CD4-positive, alpha-beta T cell treated with Interleukin-2 at 100 ng/mL for 4 hours (primary cell): Measurements from ENCODE around the gene LSM10.

Experiments
- DNase-seq: peaks from one replicate; pipeline ENCODE4 v3.0.0-alpha.2; 2020; ENCODE audit warnings: low spot score

Gene LSM10

DNA sequence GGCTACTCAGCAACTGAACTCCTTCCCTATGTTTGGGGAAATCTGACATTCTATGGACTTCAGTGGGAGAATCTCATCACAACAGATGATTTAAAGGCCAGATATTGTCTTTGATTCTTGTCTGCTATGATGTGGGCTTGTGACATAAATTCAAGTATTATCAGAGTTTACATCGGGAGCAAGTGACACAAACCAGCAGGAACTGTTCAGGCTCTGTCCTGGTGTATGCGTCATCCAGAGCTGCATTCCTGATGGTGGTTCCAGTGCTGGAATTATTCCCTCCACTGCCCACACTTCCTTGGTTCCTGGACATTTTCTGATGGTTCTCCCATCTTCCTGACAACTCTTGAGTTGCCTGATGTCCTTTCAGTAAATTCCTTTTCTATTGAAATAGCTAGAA is 10.8 kb upstream of the LSM10 start:
- DNase-seq = no peak

DNA sequence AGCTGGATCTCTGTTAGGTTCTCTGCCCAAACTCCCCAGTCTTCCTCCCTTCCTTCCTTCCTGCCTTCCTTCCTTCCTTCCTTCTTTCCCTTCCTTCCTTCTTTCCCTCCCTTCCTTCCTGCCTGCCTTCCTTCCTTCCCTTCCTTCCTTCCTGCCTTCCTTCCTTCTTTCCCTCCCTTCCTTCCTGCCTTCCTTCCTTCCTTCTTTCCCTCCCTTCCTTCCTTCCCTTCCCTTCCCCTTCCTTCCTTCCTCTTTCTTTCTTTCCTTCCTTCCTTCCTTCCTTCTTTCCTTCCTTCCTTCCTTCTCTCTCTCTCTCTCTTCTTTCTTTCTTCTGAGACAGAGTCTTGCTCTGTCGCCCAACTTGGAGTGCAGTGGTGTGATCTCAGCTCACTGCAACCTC is 8.7 kb upstream of the LSM10 start:
- no peak for DNase-seq

DNA sequence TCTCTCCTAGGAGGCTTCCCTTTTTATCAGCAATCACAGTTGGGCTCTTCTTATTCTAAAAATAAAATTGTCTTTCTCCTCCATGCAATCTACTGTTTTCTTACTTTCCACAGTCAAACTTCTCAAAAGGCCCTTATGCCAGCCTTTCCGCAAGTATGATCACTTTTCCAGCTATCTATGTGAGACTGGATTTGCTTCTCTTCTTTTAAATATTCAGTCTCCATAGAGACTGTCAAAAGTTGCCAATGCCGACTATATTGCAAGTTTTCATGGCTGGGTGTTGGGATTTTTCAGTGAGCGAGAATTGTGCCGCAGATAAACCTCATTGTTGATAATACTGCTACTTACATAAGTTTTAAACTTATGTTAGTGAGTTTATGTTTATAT is 4.8 kb upstream of the LSM10 start:
- DNase-seq = no peak

DNA sequence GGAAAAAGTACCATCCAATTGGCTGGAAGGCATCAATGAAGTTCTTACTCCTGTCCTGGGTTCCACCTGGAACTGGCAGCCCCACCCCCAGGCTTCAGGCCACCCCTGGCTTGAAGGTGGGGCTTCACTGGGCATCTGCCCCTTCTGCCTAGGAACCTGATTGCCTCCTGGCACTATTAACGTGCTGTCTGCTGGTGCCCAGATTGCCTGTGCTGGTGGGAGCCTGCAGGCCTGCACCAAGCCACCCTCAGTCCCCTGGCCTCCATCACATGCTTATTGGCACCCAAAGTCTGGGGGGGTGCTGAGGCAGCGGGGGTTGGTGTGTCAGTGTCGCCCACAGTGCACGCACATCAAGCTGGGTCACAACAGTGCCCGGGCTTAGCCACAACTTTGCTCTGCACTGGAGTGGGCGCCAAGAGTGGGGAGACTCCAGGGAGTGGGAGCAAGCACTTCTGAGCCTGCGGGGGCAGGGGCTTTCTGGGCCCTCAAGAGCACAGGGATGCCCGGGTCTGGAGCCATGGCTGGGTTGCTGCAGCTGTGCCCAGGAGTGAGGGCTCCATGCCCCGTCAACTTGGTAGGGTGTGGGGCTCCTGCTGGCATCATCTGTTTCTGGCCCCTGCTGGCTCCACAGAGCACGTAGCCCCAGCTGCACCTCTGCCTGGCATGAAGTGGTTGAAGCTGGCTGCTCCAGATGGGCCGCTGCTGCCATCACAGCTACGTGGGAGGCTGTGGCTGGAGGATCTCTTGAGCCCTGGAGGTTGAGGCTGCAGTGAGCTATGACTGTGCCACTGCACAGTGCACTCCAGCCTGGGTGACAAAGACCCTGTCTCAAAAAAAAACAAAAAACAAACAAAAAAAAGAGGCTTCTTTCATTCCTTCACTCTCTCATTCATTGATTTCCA is 4.1 kb upstream of the LSM10 start:
- DNase-seq = no peak

DNA sequence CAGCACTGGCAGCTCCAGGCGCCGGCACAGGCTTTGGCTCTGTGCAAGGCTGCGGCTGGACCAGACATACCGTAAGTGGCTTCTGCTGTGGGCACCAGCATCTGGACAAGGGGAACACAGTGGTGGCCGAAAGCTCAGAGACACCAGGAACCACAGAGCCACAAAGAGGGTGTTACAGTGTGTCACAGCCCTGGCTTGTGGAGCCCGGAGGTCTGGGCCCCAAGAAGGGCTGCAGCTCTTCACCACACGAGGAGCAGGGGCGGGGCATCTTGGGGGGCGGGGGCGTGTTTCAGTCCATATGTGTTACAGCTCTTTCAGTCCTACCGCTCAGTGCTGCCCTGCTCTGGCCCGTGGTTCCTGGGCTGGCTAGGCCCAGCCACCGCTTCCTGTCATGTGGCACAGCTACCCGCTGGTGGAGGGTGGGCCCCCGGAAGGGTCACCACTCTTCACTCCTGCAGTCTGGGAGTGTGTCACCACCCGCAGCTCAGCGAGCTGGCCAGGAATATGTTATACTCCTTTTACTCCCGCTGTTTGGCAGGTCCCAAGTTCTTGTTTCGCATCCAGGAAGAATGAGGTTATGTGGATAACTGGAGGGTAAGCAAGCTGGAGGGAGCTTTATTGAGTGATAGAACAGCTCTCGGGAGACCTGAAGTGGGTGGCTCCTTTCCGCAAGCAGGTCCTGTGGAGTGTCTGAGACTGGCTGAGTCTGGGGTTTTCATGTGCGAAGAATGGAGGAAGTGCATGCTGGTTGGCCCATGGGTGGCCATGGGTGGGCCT is 3.3 kb upstream of the LSM10 start:
- DNase-seq = peak; percentile 42

DNA sequence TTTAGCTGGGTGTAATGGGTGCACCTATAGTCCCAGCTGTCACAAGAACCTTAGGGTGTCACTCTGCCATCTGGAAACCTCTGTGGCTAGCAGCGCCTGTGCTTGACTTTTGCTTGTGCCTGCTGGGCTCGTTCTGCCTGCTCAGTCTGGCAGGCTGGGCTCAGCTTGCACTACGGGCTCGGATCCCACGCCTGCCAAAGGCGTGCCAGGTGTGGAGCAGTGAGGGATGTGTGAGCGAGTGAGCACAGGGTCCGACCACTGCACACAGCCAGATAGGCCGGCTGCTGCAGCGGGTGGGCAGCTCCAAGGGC is 2.8 kb upstream of the LSM10 start:
- no peak for DNase-seq

DNA sequence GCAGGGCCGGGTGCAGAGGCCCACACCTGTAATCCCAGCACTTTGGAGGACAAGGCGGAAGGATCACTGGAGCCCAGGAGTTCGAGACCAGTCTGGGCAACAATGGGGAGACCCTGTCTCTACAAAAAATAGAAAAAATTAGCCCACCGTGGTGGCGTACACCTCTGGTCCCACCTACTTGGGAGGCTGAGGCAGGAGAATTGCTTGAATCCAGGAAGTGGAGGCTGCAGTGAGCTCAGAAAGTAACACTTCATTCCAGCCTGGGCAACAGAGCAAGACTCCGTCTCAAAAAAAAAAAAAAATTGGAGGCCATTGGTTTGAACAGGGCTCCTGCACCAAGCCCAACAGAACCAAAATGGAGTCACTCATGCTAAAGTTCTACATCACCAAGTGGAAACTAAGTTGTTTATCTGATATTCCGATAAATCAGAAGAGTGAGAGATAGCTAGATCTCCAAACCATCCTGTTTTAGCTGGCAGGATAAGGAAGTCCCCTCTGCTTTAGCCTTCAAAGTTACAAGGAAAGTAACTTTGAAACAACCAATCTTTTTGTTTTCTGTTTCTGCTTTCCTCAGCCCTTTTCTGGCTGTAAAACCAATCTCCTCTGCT is 766 bp upstream of the LSM10 start:
- no peak for DNase-seq

DNA sequence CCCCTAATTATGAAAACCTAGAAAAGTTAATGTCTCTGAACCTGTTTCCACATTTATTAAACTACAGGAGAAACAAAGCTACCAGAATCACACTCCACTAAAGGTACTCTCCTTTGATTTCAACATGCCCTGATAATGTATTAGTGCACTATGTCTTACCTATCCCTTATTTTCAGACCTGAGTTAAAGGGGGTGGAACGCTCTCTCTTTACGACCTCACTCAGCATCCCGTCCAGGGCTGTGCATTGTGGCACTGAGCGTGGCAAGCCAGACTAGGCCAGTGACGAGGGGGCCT is 678 bp downstream of the LSM10 start:
- DNase-seq = peak; percentile 20

DNA sequence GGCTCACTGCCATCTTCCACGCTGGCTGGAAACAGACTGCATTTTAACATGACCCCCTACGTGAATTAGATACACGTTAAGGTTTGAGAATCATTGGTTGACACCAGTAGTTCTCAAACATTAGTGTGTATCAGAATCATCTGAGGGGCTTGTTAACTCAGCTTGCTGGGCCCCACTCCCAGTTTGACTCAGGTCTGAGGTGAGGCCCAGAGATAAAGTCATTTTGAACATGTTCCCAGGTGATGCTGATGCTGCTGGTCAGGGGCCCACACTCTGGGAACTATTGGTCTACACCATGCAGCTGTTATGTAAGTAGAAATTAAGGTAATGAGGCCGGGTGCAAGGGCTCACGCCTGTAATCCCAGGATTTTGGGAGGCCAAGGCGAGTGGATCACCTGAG is 1.3 kb downstream of the LSM10 start:
- DNase-seq = no peak

DNA sequence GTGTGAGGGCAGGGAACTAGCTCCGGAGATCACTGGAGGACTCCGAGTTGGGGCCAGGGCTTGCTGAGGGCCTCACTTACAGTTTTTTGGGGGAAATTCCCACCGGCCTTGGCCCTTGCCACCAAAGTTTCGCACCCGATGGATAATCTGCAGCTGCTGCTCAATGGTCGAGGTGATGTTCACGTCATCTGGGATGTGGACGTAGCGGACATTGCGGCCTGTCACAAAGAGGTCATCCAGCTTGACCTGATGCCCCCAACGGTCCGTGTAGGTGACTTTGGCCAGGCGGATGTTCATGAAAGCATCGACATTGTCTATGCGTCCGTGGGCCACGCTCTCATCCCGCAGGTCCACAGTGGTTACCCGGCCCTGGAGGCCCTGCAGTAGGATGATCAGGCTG is 4.0 kb downstream of the LSM10 start:
- no peak for DNase-seq

DNA sequence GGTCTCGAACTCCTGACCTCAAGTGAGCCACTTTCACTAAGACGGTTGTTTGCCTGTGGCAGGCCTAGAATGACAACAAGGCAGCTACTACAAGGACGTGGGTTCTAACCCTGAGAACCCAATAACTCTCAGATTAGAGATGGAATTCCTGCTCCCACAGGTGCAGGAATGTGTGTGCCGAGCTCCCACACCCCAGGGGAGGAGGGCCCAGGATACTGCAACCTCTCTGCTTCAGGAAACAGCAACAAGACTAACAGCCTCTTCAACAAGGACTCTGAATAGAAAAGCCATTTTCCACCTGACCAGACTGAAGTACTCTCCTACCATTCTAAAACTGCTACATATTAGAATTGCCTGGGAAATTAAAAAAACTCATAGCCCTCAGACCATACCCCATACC is 4.9 kb downstream of the LSM10 start:
- no peak for DNase-seq

DNA sequence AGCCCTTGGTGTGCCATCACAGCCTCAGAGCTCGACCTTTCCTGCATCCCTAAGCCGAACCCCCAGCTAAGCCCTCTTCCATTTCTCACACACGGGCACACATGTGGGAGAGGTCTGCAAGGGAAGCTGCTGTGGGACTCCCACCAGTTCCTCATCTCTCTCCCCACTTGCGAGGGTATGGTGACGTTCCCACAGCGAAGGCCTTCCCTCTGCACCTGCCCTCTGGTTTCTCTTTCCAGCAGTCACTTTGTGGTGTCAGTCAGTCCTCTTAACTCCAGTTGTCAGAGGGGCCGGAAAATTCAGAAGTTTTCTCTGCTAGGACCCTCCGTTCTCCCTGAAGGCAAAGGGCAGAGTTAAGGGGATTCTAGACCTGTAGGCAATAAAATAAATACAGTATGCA is 6.4 kb downstream of the LSM10 start:
- no peak for DNase-seq

DNA sequence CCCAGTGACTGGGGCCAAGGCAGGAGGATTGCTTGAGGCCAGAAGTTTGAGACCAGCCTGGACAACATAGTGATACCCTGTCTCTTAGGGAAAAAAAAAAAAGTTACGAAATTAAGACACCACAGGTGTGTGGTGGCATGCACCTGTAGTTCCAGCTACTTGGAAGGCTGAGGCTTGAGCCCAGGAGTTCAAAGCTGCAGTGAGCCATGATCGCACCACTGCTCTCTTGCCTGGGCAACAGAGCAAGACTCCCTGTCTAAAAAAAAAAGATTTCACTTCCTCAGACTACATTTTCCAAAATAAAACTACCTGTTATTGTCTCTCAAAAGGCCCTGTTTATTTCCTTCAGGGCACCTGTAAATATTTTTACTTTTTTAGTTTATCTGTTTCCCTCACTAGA is 7.3 kb downstream of the LSM10 start:
- DNase-seq = no peak

DNA sequence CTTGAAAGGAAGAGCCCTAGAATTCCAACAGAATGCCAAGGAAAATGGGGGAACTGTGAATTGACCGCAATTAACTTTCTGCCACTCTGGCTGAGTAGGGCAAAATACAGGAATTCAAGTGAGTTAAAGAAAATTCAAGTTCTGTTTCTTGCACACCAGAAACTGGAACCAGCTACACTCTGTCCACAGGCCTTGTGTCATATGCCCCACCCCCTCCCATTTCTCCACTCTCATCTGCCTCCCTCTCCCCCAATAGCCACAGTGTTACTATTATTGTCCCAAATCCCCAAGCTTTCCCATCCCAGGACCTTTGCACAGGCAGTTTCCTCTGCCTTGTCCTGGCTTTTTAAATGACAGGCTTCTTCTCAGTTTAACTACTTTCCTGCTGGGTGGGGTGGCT is 7.7 kb downstream of the LSM10 start:
- no peak for DNase-seq

DNA sequence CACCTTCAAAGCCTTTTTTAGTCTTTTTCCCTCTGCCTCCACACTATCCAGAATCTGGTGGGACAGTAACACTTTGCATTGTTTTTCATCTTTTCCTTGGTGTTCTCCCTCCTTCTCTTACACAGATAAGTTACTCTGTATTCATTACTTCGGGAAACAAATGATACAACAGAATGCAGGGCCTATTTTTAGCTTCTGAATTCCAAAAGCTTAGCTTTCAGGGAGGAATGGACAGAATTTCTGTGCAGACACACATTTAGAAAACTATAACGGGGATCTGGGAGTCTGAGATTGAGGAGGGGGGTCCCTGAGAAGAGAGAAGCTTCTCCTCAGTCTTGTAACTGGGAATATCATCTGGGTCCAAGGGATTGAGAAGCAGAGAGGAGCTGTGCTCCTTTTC is 8.4 kb downstream of the LSM10 start:
- no peak for DNase-seq

DNA sequence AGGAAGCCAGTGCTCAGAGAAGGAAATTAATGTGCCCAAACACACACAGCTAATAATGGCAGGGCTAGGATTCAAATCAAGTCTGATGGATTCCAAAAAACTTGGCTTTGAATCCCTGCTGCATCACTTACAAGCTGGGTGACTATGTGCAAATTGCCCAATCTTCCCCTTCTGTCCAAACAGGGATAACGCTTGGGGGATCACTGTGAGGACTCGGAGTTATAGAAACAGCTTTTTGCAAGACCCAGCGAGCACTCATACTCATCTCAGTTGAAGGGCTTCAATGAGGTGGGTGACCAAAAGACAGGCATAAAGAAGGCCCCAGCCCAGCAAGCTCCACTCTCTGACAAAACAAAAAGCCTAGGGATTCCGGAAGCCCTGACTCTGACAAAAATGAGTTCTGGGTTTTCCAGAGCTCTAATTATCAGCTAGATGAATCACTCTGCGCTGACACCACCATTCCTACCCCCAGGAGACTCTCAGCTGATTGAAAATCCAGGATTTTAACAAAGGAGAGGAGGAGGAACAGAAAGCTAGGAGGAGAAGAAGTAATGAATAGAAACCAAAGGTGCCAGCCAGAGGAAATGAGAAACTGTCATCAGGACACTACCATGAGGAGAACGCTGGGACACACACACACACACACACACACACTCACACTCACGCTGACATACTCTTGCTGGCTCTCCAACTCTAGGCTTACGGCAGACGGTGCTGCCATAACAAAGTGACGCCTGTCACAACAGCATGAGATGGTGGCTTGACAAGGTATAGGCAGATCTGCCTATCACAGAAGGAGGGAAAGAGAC is 10.4 kb downstream of the LSM10 start:
- DNase-seq = no peak

DNA sequence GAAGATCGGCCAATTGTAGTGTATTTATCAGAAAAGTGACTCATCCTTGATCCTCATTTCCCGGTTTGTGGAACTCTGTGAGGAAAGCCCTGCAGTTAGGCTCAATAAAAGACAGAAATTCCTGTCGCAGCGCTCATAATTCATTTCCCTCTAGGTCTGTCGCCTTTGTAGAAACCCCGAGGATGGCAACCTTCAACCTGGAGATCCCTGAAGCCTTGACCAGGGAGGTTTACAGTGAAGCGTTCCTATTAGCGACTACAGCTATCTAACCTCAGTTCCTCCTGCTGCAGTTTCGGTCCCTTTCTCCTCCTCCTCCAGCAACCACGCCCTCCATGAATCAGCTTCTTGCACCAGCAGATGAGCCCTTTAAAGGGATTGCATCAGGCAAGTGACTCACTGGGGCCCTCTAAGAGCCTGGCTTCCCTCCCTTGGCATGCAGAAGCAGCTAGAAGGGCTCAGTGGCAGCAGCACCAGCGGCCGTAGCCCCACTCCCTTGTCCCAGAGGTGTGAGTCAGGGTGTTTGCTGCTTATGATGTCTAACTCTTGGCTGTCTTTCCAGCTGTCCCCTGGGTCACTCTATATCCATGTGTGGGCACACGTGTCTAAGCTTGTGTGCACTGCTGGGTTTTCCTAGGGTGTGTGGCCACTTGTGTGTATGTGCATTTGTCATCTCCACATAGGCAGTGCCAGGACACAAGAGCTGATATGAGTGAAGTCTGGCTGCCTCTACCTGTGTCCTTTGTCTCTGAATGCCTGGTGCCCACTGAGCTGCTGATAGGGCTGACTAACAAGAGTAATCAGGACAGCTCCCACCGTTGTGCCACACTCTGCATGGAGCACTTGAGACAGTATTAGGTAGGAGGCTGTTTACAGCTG is 11.2 kb downstream of the LSM10 start:
- DNase-seq = peak; percentile 96

DNA sequence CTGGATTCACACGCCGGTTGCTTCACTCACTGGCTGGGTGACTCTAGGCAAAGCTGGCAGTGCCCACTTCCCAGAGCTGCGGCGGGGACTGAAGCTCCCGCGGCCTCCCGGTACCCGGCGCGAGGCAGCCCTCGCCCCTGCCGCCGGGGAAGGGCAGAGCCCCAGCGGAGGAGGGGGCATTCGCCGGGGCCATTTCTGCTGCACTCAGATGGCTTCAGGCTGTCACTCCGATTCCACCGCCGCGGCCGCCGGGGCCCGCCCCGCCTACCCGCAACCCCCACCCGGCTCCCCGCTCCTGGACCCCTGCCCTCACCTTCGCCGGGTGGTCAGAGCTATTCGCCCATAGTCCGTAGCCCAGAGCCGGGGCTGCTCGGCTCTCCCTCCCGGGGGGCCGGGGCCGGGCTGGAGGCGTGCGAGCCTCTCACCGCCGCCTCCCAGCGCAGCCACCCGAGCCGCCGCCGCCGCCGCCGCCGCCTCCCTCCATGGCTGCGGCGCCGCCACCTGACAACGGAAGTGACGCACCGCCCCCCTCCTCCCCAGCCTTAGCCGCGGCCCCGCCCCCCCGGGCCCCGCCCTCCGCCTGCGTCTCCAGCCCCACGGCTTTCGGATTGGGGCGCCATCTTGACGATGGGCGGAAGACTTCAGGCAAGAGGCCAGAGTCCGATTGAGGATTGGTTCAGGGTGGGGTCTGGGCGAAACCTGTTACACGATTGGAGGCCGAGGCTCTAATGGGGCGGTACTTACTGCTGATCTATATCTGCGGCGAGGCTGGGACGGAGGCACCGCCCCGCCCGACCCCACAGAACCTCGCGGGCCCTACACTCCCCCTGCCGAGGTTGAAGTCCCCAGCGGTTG is 12.1 kb downstream of the LSM10 start, which contains the start of gene STK40:
Gene STK40, minus strand, starts transcription at position 515 of the 855 bp plus-strand sequence. CDS start 24,592 bp downstream, outside the sequence.
- DNase-seq = peak; percentile 99

DNA sequence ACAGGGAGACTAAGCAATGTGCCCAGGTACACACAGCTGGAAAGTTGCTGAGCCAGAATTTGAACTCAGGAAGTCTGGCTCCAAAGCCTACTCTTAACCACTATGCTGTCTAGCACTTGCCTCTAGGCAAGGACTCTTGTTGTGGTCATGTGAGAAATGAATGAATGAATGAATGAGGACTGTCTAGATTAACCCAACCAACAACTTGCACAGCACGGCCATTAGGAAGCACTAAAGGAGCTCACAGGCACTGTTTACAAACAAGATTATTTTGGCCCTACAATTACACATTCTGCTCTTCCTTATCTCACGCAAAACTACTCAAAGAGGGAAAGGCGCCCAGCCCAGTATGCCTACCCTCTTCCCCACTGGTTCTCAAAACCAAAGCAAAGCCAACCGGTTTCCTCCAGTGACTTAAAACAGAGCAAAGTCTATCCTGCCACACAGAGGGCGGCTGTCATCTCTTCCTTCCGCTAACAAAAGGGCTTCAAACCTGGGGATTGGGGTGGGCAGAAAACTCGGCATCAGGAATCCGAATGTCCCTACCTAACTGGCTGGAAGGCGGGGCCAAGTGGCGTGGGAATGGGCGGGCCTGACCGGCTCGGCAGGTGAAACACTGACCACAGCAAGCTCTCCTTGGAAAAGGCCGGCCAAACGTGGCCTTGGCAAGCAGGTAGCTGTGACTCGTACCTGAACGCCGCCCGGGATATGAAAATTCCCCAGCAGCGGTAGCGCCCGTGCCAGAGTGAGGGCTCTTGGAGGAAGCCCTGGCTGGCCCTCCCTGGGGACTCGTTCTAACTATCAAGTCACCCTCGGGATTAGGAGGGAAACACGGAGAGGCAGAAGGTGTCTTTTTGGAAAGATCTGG is 12.9 kb downstream of the LSM10 start:
- DNase-seq = peak; percentile 40
